ENCODE data around the gene ASPM.

DNA sequence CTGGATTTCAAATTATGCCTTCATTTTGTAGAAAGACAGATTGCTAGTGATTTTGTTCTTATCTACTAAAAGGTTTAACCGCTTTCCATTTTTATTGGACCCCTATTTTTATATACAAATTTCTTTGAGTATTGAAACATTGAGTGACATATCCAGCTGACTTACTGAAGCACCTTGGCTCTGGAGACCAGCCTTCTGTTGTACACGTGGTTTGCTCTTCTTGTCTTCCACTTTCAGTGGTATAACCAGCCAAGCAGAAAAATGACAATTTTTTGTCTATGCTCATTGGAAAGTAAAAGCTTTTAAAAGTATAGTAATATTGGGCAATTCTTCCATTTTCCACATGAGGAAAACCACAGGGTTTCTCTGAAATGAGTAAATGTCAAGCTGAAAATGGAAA lies 83.8 kb downstream of the ASPM start:
- no peak for TF ChIP-seq EP300 (IDR thresholded peaks at IDR 0.05)
- TF ChIP-seq POLR2A (IDR thresholded peaks at IDR 0.05; ENCODE audit: low read length), result no peak
- no peak for TF ChIP-seq BHLHE40 (IDR thresholded peaks at IDR 0.05; ENCODE audit: low read depth, low read length)
- no peak for TF ChIP-seq CEBPB (IDR thresholded peaks at IDR 0.05)
- TF ChIP-seq CBX8 (IDR thresholded peaks at IDR 0.05), result no peak
- TF ChIP-seq PHF8 (IDR thresholded peaks at IDR 0.05; ENCODE audit: borderline replicate concordance, low read depth), result no peak
- TF ChIP-seq, protein P1, sequence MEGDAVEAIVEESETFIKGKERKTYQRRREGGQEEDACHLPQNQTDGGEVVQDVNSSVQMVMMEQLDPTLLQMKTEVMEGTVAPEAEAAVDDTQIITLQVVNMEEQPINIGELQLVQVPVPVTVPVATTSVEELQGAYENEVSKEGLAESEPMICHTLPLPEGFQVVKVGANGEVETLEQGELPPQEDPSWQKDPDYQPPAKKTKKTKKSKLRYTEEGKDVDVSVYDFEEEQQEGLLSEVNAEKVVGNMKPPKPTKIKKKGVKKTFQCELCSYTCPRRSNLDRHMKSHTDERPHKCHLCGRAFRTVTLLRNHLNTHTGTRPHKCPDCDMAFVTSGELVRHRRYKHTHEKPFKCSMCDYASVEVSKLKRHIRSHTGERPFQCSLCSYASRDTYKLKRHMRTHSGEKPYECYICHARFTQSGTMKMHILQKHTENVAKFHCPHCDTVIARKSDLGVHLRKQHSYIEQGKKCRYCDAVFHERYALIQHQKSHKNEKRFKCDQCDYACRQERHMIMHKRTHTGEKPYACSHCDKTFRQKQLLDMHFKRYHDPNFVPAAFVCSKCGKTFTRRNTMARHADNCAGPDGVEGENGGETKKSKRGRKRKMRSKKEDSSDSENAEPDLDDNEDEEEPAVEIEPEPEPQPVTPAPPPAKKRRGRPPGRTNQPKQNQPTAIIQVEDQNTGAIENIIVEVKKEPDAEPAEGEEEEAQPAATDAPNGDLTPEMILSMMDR (IDR thresholded peaks at IDR 0.05), result no peak
- TF ChIP-seq, protein P2, sequence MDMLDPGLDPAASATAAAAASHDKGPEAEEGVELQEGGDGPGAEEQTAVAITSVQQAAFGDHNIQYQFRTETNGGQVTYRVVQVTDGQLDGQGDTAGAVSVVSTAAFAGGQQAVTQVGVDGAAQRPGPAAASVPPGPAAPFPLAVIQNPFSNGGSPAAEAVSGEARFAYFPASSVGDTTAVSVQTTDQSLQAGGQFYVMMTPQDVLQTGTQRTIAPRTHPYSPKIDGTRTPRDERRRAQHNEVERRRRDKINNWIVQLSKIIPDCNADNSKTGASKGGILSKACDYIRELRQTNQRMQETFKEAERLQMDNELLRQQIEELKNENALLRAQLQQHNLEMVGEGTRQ (IDR thresholded peaks at IDR 0.05), result no peak
- TF ChIP-seq RAD21 (conservative IDR thresholded peaks at IDR 0.05 in 1 of 2, IDR thresholded peaks at IDR 0.05 in 1 of 2), result no peak
